Lung microvascular endothelial cell (primary cell): ENCODE data around the gene ACTR1B. TPM values are rescaled to one million over a fixed set of nuclear protein-coding genes. Genes with fewer than 3 reads are reported as not detected.
"Not testable (repeated sequence)": the region's sequence is repeated elsewhere in the genome, so short reads cannot be mapped to it uniquely, and the experiment has no call there.

Experiments
- DNase-seq, 2 donors: peaks; one replicate each; pipeline versions ENCODE4 v3.0.0 to v3.0.0-alpha.2; 2010; ENCODE audit warnings: low read depth in 2 of 2
- total RNA-seq: library from RNA; depleted of rRNA; stranded (reverse); fragments of >200 nt; gene quantifications from 2 replicates; pipeline ENCODE4 v1.2.1, GENCODE V29; 2014

The ACTR1B gene
- total RNA-seq, 1 donor from 2014 or later = 63.9 TPM

- DNase-seq = no peak
These were observed 24.4 kb upstream of the ACTR1B start for GRCh38 chr2:97688062-97688827.

- DNase-seq = not testable (repeated sequence)
These were observed 23.4 kb upstream of the ACTR1B start for GRCh38 chr2:97687235-97687634.

- no peak for DNase-seq
These were observed 14.5 kb upstream of the ACTR1B start for GRCh38 chr2:97678298-97678697.

- peak; percentile 53 to 61 for DNase-seq
These were observed 13.6 kb upstream of the ACTR1B start for GRCh38 chr2:97677480-97677879.

- DNase-seq = no peak
These were observed 12.8 kb upstream of the ACTR1B start for GRCh38 chr2:97676620-97677019.

GRCh38 chr2:97675430-97676113 lies 11.7 kb upstream of the ACTR1B start:
- DNase-seq = no peak

- DNase-seq = no peak
These were observed 10.1 kb upstream of the ACTR1B start for GRCh38 chr2:97673915-97674283.

- DNase-seq = peak in 1 of 2 donors; percentile 46
These were observed 9.5 kb upstream of the ACTR1B start for GRCh38 chr2:97673182-97673914.

GRCh38 chr2:97672606-97673140 lies 8.8 kb upstream of the ACTR1B start:
- not testable (repeated sequence) for DNase-seq

- DNase-seq = no peak
These were observed 7.7 kb upstream of the ACTR1B start for GRCh38 chr2:97671526-97671925.

GRCh38 chr2:97670471-97670870 lies 6.6 kb upstream of the ACTR1B start:
- no peak for DNase-seq

GRCh38 chr2:97669448-97669847 lies 5.6 kb upstream of the ACTR1B start, which contains the start of gene C2orf92:
Gene C2orf92 (plus strand): TSS chr2:97669713. CDS start chr2:97669789, 76 bp downstream.
- no peak for DNase-seq

GRCh38 chr2:97664636-97664970 lies 759 bp upstream of the ACTR1B start:
- DNase-seq = no peak

- no peak for DNase-seq
These were observed 250 bp downstream of the ACTR1B start for GRCh38 chr2:97663626-97663961.

GRCh38 chr2:97662895-97663625 lies 784 bp downstream of the ACTR1B start:
- DNase-seq = peak; percentile 69 to 70

- no peak for DNase-seq
These were observed 1.4 kb downstream of the ACTR1B start for GRCh38 chr2:97662386-97662894.

GRCh38 chr2:97661927-97662326 lies 1.9 kb downstream of the ACTR1B start:
- no peak for DNase-seq

- peak; percentile 12 to 54 for DNase-seq
These were observed 3.0 kb downstream of the ACTR1B start for GRCh38 chr2:97660775-97661389.

GRCh38 chr2:97660044-97660774 lies 3.6 kb downstream of the ACTR1B start:
- no peak for DNase-seq
